KMS-11 (cell line): ENCODE data around the gene NDUFS6.

Experiments used
- H2AFZ ChIP-seq: fragments of 200-600 bp; sonication (generic); 2 replicates; pipeline ENCODE4 v1.6.1; 2016; ENCODE audit warnings: antibody characterized with exemption, mixed run types, low read depth
- H3K27ac ChIP-seq: fragments of 200-600 bp; sonication (generic); 2 replicates; pipeline ENCODE4 v1.6.1; 2016; ENCODE audit warnings: mild to moderate bottlenecking, mixed run types
- H3K27me3 ChIP-seq: fragments of 200-600 bp; sonication (generic); 2 replicates; pipeline ENCODE4 v1.6.1; 2017; ENCODE audit warnings: mild to moderate bottlenecking, low read depth, mixed run types, moderate library complexity; ENCODE audit not compliant: insufficient read depth
- H3K36me3 ChIP-seq: fragments of 200-600 bp; sonication (generic); 2 replicates; pipeline ENCODE4 v1.6.1; 2017; ENCODE audit warnings: mild to moderate bottlenecking, mixed run types; ENCODE audit not compliant: insufficient read depth
- H3K4me1 ChIP-seq: fragments of 200-600 bp; sonication (generic); 2 replicates; pipeline ENCODE4 v1.6.1; 2016; ENCODE audit warnings: mild to moderate bottlenecking, low read depth, mixed run types; ENCODE audit not compliant: poor library complexity, severe bottlenecking
- H3K4me2 ChIP-seq: fragments of 200-600 bp; sonication (generic); 2 replicates; pipeline ENCODE4 v1.7.0; 2016; ENCODE audit warnings: mild to moderate bottlenecking, mixed run types
- H3K4me3 ChIP-seq: fragments of 200-600 bp; sonication (generic); IDR thresholded peaks from 2 replicates; pipeline ENCODE4 v1.6.1; 2017; ENCODE audit warnings: low read depth, low read length, mixed read lengths; ENCODE audit not compliant: insufficient read depth
- H3K79me2 ChIP-seq: fragments of 200-600 bp; sonication (generic); 2 replicates; pipeline ENCODE4 v1.6.1; 2016; ENCODE audit warnings: low read depth, mixed run types; ENCODE audit not compliant: insufficient read depth
- H3K9ac ChIP-seq: fragments of 200-600 bp; sonication (generic); 2 replicates; pipeline ENCODE4 v1.6.1; 2016; ENCODE audit warnings: mild to moderate bottlenecking, mixed run types
- H4K20me1 ChIP-seq: fragments of 200-600 bp; sonication (generic); 2 replicates; pipeline ENCODE4 v1.6.1; 2016; ENCODE audit warnings: mild to moderate bottlenecking, mixed run types; ENCODE audit not compliant: insufficient read depth
- TF ChIP-seq, protein P1 (sequence below): fragments of 200-600 bp; sonication (generic); conservative IDR thresholded peaks from 2 replicates; pipeline ENCODE4 v1.6.1; 2017; ENCODE audit warnings: low read depth, mild to moderate bottlenecking, antibody characterized with exemption, low read length, moderate library complexity, mixed read lengths

Gene NDUFS6

DNA sequence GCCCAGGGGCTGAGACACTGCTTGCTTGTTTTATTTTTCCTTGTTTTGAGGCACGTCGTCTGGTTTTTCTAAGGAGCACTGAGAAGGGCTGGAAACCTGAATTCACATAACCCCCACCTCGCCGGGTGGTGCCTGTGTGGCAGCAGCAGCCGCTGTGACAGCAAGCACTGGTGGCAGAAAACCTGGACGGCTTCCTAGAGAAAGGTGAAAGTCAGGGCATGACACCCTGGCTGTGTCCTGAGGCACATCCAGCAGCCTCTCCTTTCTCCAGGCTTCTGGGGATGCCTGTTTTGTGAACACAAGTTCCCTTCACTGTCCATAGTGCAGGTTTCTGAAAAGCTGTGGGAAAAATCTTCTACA, 30.8 kb upstream of the NDUFS6 start:
- Histone ChIP-seq H3K27me3 (no peaks in the 10 kb centered on the region), H3K4me3 (no peak overlapping the region), H3K36me3 (no peaks in the 10 kb centered on the region), H3K4me1 (no peaks in the 10 kb centered on the region), H3K4me2 (no peak overlapping the region), H2AFZ (no peak overlapping the region), H3K79me2 (no peaks in the 10 kb centered on the region), H4K20me1 (no peaks in the 10 kb centered on the region), H3K27ac (no peak overlapping the region), H3K9ac (no peak overlapping the region)
- TF ChIP-seq, protein P1, sequence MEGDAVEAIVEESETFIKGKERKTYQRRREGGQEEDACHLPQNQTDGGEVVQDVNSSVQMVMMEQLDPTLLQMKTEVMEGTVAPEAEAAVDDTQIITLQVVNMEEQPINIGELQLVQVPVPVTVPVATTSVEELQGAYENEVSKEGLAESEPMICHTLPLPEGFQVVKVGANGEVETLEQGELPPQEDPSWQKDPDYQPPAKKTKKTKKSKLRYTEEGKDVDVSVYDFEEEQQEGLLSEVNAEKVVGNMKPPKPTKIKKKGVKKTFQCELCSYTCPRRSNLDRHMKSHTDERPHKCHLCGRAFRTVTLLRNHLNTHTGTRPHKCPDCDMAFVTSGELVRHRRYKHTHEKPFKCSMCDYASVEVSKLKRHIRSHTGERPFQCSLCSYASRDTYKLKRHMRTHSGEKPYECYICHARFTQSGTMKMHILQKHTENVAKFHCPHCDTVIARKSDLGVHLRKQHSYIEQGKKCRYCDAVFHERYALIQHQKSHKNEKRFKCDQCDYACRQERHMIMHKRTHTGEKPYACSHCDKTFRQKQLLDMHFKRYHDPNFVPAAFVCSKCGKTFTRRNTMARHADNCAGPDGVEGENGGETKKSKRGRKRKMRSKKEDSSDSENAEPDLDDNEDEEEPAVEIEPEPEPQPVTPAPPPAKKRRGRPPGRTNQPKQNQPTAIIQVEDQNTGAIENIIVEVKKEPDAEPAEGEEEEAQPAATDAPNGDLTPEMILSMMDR: no peak

DNA sequence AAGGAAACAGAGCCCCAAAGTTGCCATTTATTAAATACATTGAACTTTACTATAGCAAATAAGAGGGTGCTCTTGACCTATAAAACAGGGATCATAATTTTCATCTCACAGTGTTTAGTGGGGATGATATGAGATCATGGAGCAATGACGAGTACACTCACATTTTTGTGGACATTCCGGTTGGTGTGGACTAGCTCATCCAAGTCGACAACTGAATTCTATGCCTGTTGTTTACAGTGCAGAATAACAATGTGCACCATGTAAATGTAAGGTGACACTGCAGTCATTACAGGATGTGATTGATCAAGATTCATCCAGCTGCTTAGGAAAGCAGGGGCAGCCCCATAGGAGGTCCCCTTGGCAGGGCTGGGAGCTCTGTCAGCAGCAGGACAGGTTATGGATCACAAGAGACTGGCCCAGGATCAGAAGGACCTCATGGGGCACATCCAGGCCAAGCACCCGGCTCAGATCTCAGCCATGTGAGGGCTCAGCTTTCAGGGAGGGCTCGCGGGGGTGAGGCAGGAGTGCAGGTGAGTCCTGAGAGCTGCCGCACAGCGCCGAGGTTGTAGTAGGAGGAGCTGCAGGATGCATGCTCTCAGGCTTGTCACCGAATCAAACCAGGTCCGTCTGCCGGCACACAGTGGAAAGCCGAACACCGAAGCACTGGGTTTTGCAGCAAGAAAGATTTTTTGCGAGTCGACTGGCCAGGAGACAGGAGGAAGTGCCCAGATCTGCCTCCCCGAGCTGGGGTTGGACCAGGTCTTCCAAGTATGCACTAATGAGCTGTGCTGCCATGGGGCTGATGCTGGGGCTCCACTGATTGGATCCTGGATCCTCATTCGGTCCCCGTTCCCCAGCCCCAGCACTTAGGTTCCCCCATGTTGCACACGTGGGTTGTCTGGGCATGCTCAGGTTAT, 29.8 kb upstream of the NDUFS6 start:
- no peak overlapping the region for H3K27ac ChIP-seq
- TF ChIP-seq, protein P1: no peak
- H3K36me3 ChIP-seq: no peaks in the 10 kb centered on the region
- H3K79me2 ChIP-seq: no peaks in the 10 kb centered on the region
- no peaks in the 10 kb centered on the region for H4K20me1 ChIP-seq
- no peak overlapping the region for H3K4me2 ChIP-seq
- H2AFZ ChIP-seq: no peak overlapping the region
- no peaks in the 10 kb centered on the region for H3K27me3 ChIP-seq
- no peak overlapping the region for H3K4me3 ChIP-seq
- no peaks in the 10 kb centered on the region for H3K4me1 ChIP-seq
- no peak overlapping the region for H3K9ac ChIP-seq

DNA sequence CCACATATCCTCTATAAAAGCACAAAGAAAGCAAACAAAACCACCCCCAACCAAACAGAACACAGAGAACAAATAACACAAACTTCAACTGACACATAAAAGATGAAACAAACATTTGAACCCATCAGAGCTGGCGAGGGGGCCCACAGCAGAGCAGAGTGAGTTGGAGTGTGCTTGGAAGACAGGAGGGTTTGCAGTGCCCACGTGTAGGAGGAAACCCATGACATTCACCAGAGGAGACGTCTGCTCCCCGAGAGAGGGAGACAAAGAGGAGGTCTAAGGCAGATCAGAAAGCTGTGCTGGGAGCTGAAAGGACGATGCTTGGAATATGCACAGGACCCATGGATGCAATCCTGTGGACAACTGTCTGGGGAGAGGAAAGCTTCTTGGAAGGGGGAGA, 28.6 kb upstream of the NDUFS6 start:
- no peak overlapping the region for H2AFZ ChIP-seq

DNA sequence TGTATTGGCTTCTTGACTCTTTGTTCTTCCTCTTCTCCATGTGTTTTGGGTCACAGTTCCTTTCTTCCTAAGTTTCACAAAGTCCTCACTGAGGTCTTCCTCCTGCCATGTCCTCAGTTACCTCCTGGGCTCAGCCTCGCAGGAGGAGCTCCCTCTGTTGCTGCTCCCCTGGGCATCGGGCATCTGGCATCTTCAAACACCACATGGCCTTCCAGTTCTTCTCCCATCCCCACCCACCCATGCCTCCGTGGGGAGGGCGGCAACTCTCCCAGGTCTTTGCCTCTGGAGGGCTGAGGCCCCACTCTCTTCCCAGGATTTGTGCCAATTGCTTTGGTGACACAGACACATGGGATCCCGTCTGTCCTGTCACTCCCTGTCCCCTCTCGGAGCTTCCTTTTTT, 24.4 kb upstream of the NDUFS6 start:
- Histone ChIP-seq H2AFZ (no peak overlapping the region), H3K4me1 (no peaks in the 10 kb centered on the region), H3K4me2 (no peak overlapping the region), H4K20me1 (no peaks in the 10 kb centered on the region), H3K27ac (no peak overlapping the region), H3K9ac (no peak overlapping the region), H3K36me3 (no peaks in the 10 kb centered on the region), H3K4me3 (no peak overlapping the region), H3K27me3 (no peaks in the 10 kb centered on the region), H3K79me2 (no peaks in the 10 kb centered on the region)
- TF ChIP-seq, protein P1: no peak

More for the DNA sequence above, 28.6 kb upstream of the NDUFS6 start:
- H3K79me2 ChIP-seq: no peaks in the 10 kb centered on the region
- no peak overlapping the region for H3K4me3 ChIP-seq
- no peaks in the 10 kb centered on the region for H3K4me1 ChIP-seq
- H3K4me2 ChIP-seq: no peak overlapping the region
- H3K9ac ChIP-seq: no peak overlapping the region
- no peak overlapping the region for H3K27ac ChIP-seq
- no peaks in the 10 kb centered on the region for H3K27me3 ChIP-seq
- no peaks in the 10 kb centered on the region for H3K36me3 ChIP-seq
- H4K20me1 ChIP-seq: no peaks in the 10 kb centered on the region
- TF ChIP-seq, protein P1: no peak
